Measurements from ENCODE around the gene FAM89A. TPM values are rescaled to one million over a fixed set of nuclear protein-coding genes. Genes with fewer than 3 reads are reported as not detected.
"Not testable (repeated sequence)": the region's sequence is repeated elsewhere in the genome, so short reads cannot be mapped to it uniquely, and the experiment has no call there.

Gene FAM89A
- polyA plus RNA-seq, 1 experiment, result 15.6 TPM

- ChIA-PET POLR2A (no interaction called here), CTCF (interaction anchor here (0.6 to 0.8 kb wide), 2 partner anchors 9 to 384 kb away, joined by 3 to 4 read pairs; no protein-coding TSS in a partner anchor)
- H3K36me3 ChIP-seq (ENCODE audit: control insufficient read depth, insufficient read depth, low read length), result no peaks in the 10 kb centered on the region
- TF ChIP-seq, protein P1, sequence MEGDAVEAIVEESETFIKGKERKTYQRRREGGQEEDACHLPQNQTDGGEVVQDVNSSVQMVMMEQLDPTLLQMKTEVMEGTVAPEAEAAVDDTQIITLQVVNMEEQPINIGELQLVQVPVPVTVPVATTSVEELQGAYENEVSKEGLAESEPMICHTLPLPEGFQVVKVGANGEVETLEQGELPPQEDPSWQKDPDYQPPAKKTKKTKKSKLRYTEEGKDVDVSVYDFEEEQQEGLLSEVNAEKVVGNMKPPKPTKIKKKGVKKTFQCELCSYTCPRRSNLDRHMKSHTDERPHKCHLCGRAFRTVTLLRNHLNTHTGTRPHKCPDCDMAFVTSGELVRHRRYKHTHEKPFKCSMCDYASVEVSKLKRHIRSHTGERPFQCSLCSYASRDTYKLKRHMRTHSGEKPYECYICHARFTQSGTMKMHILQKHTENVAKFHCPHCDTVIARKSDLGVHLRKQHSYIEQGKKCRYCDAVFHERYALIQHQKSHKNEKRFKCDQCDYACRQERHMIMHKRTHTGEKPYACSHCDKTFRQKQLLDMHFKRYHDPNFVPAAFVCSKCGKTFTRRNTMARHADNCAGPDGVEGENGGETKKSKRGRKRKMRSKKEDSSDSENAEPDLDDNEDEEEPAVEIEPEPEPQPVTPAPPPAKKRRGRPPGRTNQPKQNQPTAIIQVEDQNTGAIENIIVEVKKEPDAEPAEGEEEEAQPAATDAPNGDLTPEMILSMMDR (IDR thresholded peaks at IDR 0.05; ENCODE audit: insufficient read depth, low read depth, low read length), result no peak
- DNase-seq (ENCODE audit: low read depth), result no peak
- H3K4me3 ChIP-seq (ENCODE audit: low read depth, low read length), result no peak overlapping the region
- H3K27me3 ChIP-seq (ENCODE audit: control insufficient read depth, insufficient read depth, low read length), result no peaks in the 10 kb centered on the region
Observed at GRCh38 chr1:231026576-231026975, 13.5 kb downstream of the FAM89A start.

- no peak for DNase-seq (ENCODE audit: low read depth)
- CTCF ChIA-PET, result no interaction called here
Observed at GRCh38 chr1:231023150-231023549, 16.9 kb downstream of the FAM89A start.

GRCh38 chr1:231022543-231022942, 17.5 kb downstream of the FAM89A start:
- H3K36me3 ChIP-seq (ENCODE audit: control insufficient read depth, insufficient read depth, low read length); H3K27me3 ChIP-seq (ENCODE audit: control insufficient read depth, insufficient read depth, low read length); POLR2A ChIA-PET; H3K4me3 ChIP-seq (ENCODE audit: low read depth, low read length); DNase-seq (ENCODE audit: low read depth); CTCF ChIA-PET: not testable (repeated sequence)

More at GRCh38 chr1:231023150-231023549, 16.9 kb downstream of the FAM89A start:
- H3K27me3 ChIP-seq (ENCODE audit: control insufficient read depth, insufficient read depth, low read length), result no peaks in the 10 kb centered on the region
- peaks cover 2% of the 10 kb centered on the region; the same call in 1 of the 2 replicates for H3K36me3 ChIP-seq (ENCODE audit: control insufficient read depth, insufficient read depth, low read length)
- POLR2A ChIA-PET, result no interaction called here
- no peak overlapping the region for H3K4me3 ChIP-seq (ENCODE audit: low read depth, low read length)
- TF ChIP-seq, protein P1 (IDR thresholded peaks at IDR 0.05; ENCODE audit: insufficient read depth, low read depth, low read length), result no peak

GRCh38 chr1:231021540-231022031, 18.5 kb downstream of the FAM89A start:
- no peaks in the 10 kb centered on the region for H3K27me3 ChIP-seq (ENCODE audit: control insufficient read depth, insufficient read depth, low read length)
- CTCF ChIA-PET, result no interaction called here
- no peak for DNase-seq (ENCODE audit: low read depth)
- H3K36me3 ChIP-seq (ENCODE audit: control insufficient read depth, insufficient read depth, low read length), result peaks cover 2% of the 10 kb centered on the region; the same call in 1 of the 2 replicates
- H3K4me3 ChIP-seq (ENCODE audit: low read depth, low read length), result no peak overlapping the region
- TF ChIP-seq, protein P1 (IDR thresholded peaks at IDR 0.05; ENCODE audit: insufficient read depth, low read depth, low read length), result no peak
- POLR2A ChIA-PET, result no interaction called here

DNA sequence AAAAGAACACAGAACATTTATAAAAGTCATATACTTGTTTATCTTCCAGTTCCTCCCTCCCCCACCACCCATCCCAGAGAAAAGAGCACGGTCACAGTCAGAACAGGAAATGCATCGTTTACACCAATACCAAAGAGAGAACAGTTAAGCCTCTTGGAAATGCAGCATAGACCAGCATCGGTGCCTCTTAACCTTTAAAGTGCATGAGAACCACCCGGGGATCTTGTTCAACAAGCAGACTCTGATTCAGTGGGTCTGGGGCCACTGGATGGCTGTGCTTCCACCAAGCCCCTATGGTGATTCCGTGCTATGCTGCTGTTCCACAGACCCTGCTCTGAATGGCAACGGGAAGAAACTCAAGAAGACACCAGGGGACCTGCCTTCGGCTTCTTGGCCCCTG, 19.2 kb downstream of the FAM89A start:
- Histone ChIP-seq H3K4me3 (ENCODE audit: low read depth, low read length) (no peak overlapping the region), H3K36me3 (ENCODE audit: control insufficient read depth, insufficient read depth, low read length) (peaks cover 2% of the 10 kb centered on the region; the same call in 1 of the 2 replicates), H3K27me3 (ENCODE audit: control insufficient read depth, insufficient read depth, low read length) (no peaks in the 10 kb centered on the region)
- TF ChIP-seq, protein P1 (IDR thresholded peaks at IDR 0.05; ENCODE audit: insufficient read depth, low read depth, low read length), result no peak
- CTCF ChIA-PET, result no interaction called here
- POLR2A ChIA-PET, result no interaction called here
- DNase-seq (ENCODE audit: low read depth), result no peak

DNA sequence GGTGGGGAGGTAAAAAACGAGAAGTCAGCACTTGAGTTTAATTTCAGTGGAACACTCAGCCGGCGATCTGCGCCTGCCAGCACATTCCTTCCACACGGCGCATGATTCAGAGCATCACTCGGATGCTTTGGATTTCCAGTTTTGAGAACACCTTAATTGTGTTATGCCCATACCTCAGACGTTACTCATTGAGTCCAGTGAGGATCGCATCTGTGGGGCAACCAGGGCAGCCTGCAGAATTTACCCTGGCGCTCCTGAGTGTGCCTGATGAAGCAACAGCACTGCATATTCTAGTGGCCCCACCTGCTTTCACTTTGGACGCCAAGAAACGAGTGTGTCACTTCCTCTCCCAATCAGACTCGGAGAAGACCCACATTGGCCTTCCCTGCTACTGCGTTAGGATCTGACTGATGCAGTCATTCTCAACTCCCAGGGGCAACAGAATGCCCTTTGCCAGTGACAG, 19.9 kb downstream of the FAM89A start:
- no peak for DNase-seq (ENCODE audit: low read depth)
- POLR2A ChIA-PET, result no interaction called here
- TF ChIP-seq, protein P1 (IDR thresholded peaks at IDR 0.05; ENCODE audit: insufficient read depth, low read depth, low read length), result no peak
- CTCF ChIA-PET, result no interaction called here
- no peak overlapping the region for H3K4me3 ChIP-seq (ENCODE audit: low read depth, low read length)
- no peaks in the 10 kb centered on the region for H3K27me3 ChIP-seq (ENCODE audit: control insufficient read depth, insufficient read depth, low read length)
- peaks cover 2% of the 10 kb centered on the region; the same call in 1 of the 2 replicates for H3K36me3 ChIP-seq (ENCODE audit: control insufficient read depth, insufficient read depth, low read length)

All from BJ (cell line).